ENCODE data around the gene NOP58. TPM values are rescaled to one million over a fixed set of nuclear protein-coding genes. Genes with fewer than 3 reads are reported as not detected.

Gene NOP58
- total RNA-seq, 4 donors from 2014 or later: 35.2 to 69.1 (median 64.5) TPM

DNA sequence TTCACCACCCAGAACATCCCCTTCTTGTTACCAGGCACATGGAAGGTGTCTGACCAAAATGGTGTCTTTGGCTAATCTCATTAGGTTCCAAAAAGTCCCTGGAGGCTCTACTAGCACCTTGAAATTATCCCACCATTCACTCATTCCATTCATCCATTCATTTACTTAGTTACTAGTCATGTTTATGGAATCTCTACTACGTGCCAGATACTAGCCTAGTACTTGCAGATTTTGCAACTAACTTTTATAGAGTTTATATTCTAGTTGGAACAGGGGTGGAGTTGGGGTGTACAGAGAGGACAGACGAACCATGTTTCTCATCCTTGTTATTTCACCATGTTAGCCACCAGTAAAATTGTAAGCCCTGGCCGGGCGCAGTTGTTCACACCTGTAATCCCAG is 4.0 kb upstream of the NOP58 start:
- TF ChIP-seq, protein P1, sequence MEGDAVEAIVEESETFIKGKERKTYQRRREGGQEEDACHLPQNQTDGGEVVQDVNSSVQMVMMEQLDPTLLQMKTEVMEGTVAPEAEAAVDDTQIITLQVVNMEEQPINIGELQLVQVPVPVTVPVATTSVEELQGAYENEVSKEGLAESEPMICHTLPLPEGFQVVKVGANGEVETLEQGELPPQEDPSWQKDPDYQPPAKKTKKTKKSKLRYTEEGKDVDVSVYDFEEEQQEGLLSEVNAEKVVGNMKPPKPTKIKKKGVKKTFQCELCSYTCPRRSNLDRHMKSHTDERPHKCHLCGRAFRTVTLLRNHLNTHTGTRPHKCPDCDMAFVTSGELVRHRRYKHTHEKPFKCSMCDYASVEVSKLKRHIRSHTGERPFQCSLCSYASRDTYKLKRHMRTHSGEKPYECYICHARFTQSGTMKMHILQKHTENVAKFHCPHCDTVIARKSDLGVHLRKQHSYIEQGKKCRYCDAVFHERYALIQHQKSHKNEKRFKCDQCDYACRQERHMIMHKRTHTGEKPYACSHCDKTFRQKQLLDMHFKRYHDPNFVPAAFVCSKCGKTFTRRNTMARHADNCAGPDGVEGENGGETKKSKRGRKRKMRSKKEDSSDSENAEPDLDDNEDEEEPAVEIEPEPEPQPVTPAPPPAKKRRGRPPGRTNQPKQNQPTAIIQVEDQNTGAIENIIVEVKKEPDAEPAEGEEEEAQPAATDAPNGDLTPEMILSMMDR (IDR thresholded peaks at IDR 0.05; ENCODE audit: low read depth): no peak

DNA sequence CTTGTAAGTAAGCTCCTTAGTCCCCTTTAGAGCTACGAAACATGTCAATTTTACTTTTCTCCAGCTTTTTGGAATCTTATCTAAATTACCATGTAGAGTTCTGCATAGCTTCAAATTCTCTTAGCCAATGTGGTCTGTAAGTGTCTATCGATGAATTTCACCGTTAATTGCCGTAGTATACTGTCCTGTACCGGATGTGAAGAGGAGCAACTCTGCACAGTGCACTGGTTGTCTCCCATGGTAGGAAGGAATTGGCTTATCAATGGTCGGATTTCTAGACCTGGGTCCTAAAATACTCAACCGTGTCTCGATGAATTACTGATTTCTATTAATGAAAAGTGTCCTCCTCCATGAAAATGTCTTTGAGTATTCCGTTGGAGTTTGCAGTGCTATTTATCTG is 1.9 kb downstream of the NOP58 start:
- TF ChIP-seq, protein P1 (IDR thresholded peaks at IDR 0.05; ENCODE audit: low read depth): no peak

DNA sequence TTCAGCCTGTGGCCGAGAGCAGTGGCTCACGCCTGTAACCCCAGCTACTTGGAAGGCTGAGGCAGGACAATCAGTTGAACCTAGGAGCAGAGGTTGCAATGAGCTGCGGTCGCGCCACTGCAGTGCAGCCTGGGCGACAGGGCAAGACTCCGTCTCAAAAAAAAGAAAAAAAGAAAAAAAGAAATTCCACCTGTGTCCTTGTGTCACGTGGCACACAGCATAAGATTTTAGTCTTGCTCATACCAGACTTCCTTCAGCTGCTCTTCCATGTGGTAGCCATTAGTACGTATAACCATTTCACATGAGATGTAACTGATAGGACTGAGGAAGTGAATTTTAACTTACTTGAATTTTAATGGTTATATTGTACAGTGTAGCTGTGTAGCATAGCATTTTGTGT is 4.0 kb downstream of the NOP58 start:
- TF ChIP-seq, protein P1 (IDR thresholded peaks at IDR 0.05; ENCODE audit: low read depth): no peak

DNA sequence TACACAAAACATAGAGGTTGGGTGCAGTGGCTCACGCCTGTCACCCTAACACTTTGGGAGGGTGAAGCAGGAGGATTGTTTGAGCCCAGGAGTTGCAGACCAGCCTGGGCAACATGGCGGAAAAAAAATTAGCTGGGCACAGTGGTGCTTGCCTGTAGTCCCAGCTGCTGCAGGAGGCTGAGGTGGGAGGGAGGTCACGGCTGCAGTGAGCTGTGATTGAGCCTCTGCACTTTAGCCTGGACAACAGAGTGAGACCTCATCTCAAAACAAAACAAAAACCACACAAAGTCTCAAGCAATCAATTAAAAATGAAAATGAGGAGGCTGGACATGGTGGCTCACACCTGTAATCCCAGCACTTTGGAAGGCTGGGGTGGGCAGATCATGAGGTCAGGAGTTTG is 4.9 kb downstream of the NOP58 start:
- TF ChIP-seq, protein P1 (IDR thresholded peaks at IDR 0.05; ENCODE audit: low read depth): no peak

DNA sequence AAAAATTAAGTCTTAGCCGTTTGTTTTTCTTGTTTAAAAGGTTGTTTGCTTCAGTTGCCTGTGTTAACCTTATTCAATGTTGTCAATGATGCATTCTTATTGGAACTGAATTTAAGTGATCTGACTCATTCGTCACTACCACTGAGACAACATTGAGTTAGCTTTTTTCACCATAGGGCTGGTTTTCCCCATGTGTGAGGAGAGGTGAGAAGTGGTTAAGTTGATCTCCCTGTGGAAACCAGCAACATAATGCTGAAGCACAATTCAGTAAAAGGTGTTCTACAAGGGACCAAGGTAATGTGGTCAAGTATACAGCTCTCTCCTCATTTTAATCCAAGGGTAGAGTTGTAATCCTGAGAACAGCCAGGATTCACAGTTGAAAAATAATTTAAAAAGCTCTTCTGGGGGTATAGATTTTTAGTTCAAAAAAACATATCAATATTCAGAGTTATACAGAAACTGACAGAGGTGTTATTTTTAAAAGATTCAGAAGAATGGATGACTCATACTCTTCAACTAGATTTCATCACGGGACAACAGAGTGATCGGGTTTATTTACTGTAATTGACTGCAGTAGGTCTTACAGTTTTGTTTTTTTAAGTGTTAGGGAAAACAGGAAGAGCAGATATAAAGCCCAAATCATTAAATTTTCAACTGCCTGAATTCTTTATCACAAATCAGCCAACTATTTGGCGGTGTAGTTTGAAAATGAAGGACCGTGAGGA is 12.6 kb downstream of the NOP58 start:
- TF ChIP-seq, protein P1 (IDR thresholded peaks at IDR 0.05; ENCODE audit: low read depth): no peak

DNA sequence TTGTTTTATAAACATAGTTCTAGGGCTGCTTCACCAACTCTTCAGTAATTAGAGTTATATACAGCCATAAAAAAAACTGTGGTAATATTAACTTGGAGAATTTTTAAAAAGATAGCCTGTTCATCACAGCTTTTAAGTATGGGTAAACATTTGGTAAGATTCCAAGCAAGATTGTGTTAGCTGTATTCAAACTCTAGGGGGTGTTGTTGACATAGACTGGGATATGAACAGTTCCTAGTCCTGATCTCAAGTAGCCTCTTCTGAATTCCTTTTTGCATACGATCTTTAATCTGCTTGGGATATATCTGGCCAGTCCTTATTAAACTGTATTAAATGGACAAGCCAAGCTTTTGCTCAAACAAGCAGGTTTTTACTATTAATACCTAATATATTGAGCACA is 13.4 kb downstream of the NOP58 start:
- TF ChIP-seq, protein P1 (IDR thresholded peaks at IDR 0.05; ENCODE audit: low read depth): no peak

DNA sequence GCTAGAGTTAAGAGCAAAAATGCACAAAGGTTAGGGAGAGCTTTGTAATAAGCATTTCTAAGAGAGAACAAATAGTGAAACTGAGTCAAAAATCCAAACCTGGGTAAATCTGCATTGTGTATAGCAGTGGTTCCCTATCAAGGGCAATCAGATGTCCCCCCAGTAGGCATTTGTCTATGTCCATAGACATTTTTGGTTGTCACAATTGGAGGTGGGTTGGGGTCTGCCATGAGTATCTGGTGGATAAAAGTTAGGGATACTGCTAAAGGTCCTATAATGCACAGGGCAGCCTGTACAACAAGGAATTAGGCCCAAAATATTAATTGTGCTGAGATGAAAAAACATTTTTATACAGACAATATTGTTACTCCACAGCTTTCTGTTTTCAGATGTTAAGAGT is 21.0 kb downstream of the NOP58 start:
- TF ChIP-seq, protein P1 (IDR thresholded peaks at IDR 0.05; ENCODE audit: low read depth): no peak

Measured in subcutaneous adipose tissue (tissue), 4 donors.